Endothelial cell of umbilical vein (primary cell): ENCODE measurements around the gene TRIM25.

Source experiments
- EZH2 ChIP-seq: IDR thresholded peaks from 2 replicates; pipeline ENCODE4 v1.6.1; 2012; ENCODE audit warnings: borderline replicate concordance, low read depth, mild to moderate bottlenecking, moderate library complexity, low read length, inconsistent platforms; ENCODE audit not compliant: severe bottlenecking
- JUN ChIP-seq: IDR thresholded peaks from 2 replicates; pipeline ENCODE4 v1.6.1; 2011; ENCODE audit warnings: borderline replicate concordance, low read depth; ENCODE audit not compliant: insufficient read length, insufficient read depth
- MYC ChIP-seq: IDR thresholded peaks from one replicate; pipeline ENCODE4 v1.6.1; 2011; ENCODE audit warnings: mild to moderate bottlenecking, low read depth, low read length
- POLR2A ChIP-seq: IDR thresholded peaks from 2 replicates; pipeline ENCODE4 v1.6.1; 2012; ENCODE audit warnings: low read depth, mild to moderate bottlenecking, control low read depth, low read length
- POLR2AphosphoS5 ChIP-seq: IDR thresholded peaks from 2 replicates; pipeline ENCODE4 v1.6.1; 2012; ENCODE audit warnings: low read depth, mild to moderate bottlenecking, control low read depth, low read length, moderate library complexity; ENCODE audit not compliant: insufficient read depth
- TF ChIP-seq, protein P1 (sequence below), 2 donors: IDR thresholded peaks; 1 replicate in 1 of 2; 2 replicates in 1 of 2; pipeline ENCODE4 v1.5.1; 2011; ENCODE audit warnings: low read length in 2 of 2, mild to moderate bottlenecking in 2 of 2, moderate library complexity in 2 of 2, control low read depth in 1 of 2, inconsistent platforms in 1 of 2, low read depth in 1 of 2; ENCODE audit not compliant: insufficient read depth in 1 of 2; ENCODE audit errors: extremely low read depth in 1 of 2
- TF ChIP-seq, protein P2 (sequence below): IDR thresholded peaks from 2 replicates; pipeline ENCODE4 v1.6.1; 2011; ENCODE audit not compliant: insufficient read depth, insufficient read length

DNA sequence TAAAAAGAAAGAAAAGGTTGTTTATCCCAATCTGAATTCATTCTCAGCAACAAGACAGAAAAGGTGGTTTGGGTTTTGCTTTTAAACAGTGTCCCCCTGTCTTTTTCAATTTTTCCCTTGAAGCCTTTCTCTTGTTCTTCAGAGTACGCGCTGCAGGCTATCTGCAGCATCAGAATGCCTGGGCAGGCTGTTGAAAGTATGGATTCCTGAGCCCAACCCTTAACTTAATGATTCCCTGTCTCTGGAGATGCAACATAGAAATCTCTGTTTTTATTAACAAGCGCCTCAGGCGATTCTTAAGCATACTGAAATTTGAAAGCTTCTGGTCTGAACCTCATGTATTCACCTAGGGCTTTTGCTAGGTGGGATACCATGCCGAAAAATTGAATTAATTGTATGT lies 47.8 kb downstream of the TRIM25 start:
- TF ChIP-seq POLR2A (no peak), POLR2AphosphoS5 (no peak), EZH2 (no peak), JUN (no peak), MYC (no peak)
- TF ChIP-seq, protein P1, sequence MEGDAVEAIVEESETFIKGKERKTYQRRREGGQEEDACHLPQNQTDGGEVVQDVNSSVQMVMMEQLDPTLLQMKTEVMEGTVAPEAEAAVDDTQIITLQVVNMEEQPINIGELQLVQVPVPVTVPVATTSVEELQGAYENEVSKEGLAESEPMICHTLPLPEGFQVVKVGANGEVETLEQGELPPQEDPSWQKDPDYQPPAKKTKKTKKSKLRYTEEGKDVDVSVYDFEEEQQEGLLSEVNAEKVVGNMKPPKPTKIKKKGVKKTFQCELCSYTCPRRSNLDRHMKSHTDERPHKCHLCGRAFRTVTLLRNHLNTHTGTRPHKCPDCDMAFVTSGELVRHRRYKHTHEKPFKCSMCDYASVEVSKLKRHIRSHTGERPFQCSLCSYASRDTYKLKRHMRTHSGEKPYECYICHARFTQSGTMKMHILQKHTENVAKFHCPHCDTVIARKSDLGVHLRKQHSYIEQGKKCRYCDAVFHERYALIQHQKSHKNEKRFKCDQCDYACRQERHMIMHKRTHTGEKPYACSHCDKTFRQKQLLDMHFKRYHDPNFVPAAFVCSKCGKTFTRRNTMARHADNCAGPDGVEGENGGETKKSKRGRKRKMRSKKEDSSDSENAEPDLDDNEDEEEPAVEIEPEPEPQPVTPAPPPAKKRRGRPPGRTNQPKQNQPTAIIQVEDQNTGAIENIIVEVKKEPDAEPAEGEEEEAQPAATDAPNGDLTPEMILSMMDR (IDR thresholded peaks at IDR 0.05; ENCODE audit: extremely low read depth in 1 of 2, insufficient read depth in 1 of 2, low read depth in 1 of 2, low read length in 2 of 2) = no peak
- TF ChIP-seq, protein P2, sequence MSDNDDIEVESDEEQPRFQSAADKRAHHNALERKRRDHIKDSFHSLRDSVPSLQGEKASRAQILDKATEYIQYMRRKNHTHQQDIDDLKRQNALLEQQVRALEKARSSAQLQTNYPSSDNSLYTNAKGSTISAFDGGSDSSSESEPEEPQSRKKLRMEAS = no peak
